Nephron progenitor cell (in vitro differentiated cells): ENCODE results near the gene ETHE1.

Experiments used
- DNase-seq: peaks from one replicate; pipeline ENCODE4 v3.0.0; 2021
- H3K27ac Mint-ChIP-seq: 2 replicates; pipeline ENCODE4 v1.8.0; 2021; ENCODE audit warnings: mild to moderate bottlenecking, moderate library complexity, mixed read lengths
- H3K27me3 Mint-ChIP-seq: 2 replicates; pipeline ENCODE4 v1.8.0; 2021; ENCODE audit warnings: mild to moderate bottlenecking, low read depth, mixed read lengths; ENCODE audit not compliant: poor library complexity
- H3K36me3 Mint-ChIP-seq: 2 replicates; pipeline ENCODE4 v1.8.0; 2021; ENCODE audit warnings: low read depth, mixed read lengths
- H3K4me1 Mint-ChIP-seq: 2 replicates; pipeline ENCODE4 v1.8.0; 2021; ENCODE audit warnings: mixed read lengths
- H3K4me3 Mint-ChIP-seq: 2 replicates; pipeline ENCODE4 v1.8.0; 2021; ENCODE audit warnings: mild to moderate bottlenecking, moderate library complexity, mixed read lengths
- H3K9me3 Mint-ChIP-seq: 2 replicates; pipeline ENCODE4 v1.8.0; 2021; ENCODE audit warnings: mild to moderate bottlenecking, moderate library complexity, mixed read lengths
- CTCF ChIP-seq: fragments of 200-600 bp; sonication (generic); IDR thresholded peaks from 2 replicates; pipeline ENCODE4 v1.5.0; 2021; ENCODE audit warnings: antibody characterized with exemption

Gene ETHE1

GRCh38 chr19:43495082-43495481 lies 31.9 kb downstream of the ETHE1 start:
- peaks cover under 1% of the 10 kb centered on the region for H3K27me3 Mint-ChIP-seq
- peaks cover 28% of the 10 kb centered on the region for H3K36me3 Mint-ChIP-seq
- no peak overlapping the region for H3K4me3 Mint-ChIP-seq
- H3K9me3 Mint-ChIP-seq = no peaks in the 10 kb centered on the region
- DNase-seq = no peak
- H3K4me1 Mint-ChIP-seq = peaks cover 26% of the 10 kb centered on the region
- TF ChIP-seq CTCF = no peak
- H3K27ac Mint-ChIP-seq = no peak overlapping the region

DNA sequence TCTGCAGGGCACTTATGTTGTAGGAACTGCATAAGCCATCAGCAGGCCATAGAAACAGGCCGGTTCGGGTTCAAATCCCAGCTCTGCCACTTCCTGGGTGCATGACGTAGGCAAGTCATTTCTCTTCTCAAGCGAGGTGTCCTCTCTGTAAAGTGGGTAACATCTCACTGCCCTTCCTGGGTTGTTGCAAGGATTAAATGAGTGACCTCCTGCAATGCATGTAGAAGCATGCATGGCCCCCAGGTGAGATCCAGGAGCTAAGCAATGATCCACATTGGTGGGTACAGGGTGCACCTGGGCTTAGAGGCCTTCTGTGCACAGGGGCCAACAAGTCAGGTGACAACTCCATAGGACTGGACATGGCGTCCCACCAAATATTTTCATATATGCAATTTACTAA lies 36.2 kb downstream of the ETHE1 start:
- Mint-ChIP-seq H3K27me3 (peaks cover 6% of the 10 kb centered on the region), H3K9me3 (no peaks in the 10 kb centered on the region), H3K4me1 (peaks cover 18% of the 10 kb centered on the region), H3K4me3 (no peak overlapping the region), H3K36me3 (peaks cover 9% of the 10 kb centered on the region), H3K27ac (no peak overlapping the region)
- DNase-seq = no peak
- no peak for TF ChIP-seq CTCF

GRCh38 chr19:43489979-43490599 lies 36.9 kb downstream of the ETHE1 start:
- no peak for DNase-seq
- H3K4me1 Mint-ChIP-seq = peaks cover 18% of the 10 kb centered on the region
- no peak overlapping the region for H3K4me3 Mint-ChIP-seq
- peak overlapping the region; percentile 16 for H3K27ac Mint-ChIP-seq
- peaks cover 6% of the 10 kb centered on the region for H3K27me3 Mint-ChIP-seq
- H3K9me3 Mint-ChIP-seq = no peaks in the 10 kb centered on the region
- peaks cover 6% of the 10 kb centered on the region for H3K36me3 Mint-ChIP-seq
- TF ChIP-seq CTCF = no peak

GRCh38 chr19:43489310-43489709 lies 37.7 kb downstream of the ETHE1 start:
- Mint-ChIP-seq H3K4me3 (no peak overlapping the region), H3K4me1 (peaks cover 18% of the 10 kb centered on the region), H3K27ac (peak overlapping the region; percentile 80), H3K27me3 (peaks cover 6% of the 10 kb centered on the region), H3K9me3 (no peaks in the 10 kb centered on the region), H3K36me3 (peaks cover 6% of the 10 kb centered on the region)
- TF ChIP-seq CTCF = no peak
- DNase-seq = no peak

GRCh38 chr19:43488179-43488578 lies 38.8 kb downstream of the ETHE1 start:
- Mint-ChIP-seq H3K4me3 (no peak overlapping the region), H3K9me3 (no peaks in the 10 kb centered on the region), H3K4me1 (peaks cover 18% of the 10 kb centered on the region), H3K36me3 (peaks cover 6% of the 10 kb centered on the region), H3K27ac (no peak overlapping the region), H3K27me3 (peaks cover 6% of the 10 kb centered on the region)
- TF ChIP-seq CTCF = no peak
- no peak for DNase-seq

- peaks cover 6% of the 10 kb centered on the region for H3K27me3 Mint-ChIP-seq
- peaks cover 6% of the 10 kb centered on the region for H3K36me3 Mint-ChIP-seq
- H3K27ac Mint-ChIP-seq = no peak overlapping the region
- no peak for DNase-seq
- TF ChIP-seq CTCF = no peak
- peaks cover 18% of the 10 kb centered on the region for H3K4me1 Mint-ChIP-seq
- no peaks in the 10 kb centered on the region for H3K9me3 Mint-ChIP-seq
- no peak overlapping the region for H3K4me3 Mint-ChIP-seq
Measured at GRCh38 chr19:43486412-43486811, 40.6 kb downstream of the ETHE1 start.
